Right renal pelvis (tissue), 4 donors: ENCODE data around the gene SMG6. TPM values are rescaled to one million over a fixed set of nuclear protein-coding genes. Genes with fewer than 3 reads are reported as not detected.
"Not testable (repeated sequence)": the region's sequence is repeated elsewhere in the genome, so short reads cannot be mapped to it uniquely, and the experiment has no call there.

Source experiments
- DNase-seq, 4 donors: peaks; one replicate each; pipeline ENCODE4 v3.0.0-alpha.2; 2013; ENCODE audit warnings: low read depth in 4 of 4, low spot score in 3 of 4, missing footprints in 1 of 4
- polyA plus RNA-seq, 4 donors: library from polyadenylated mRNA; unstranded; fragments of 120-200 nt; gene quantifications; one replicate each; pipeline ENCODE4 v1.2.1, GENCODE V29; 2013; ENCODE audit not compliant: insufficient read length in 4 of 4

SMG6 gene
- polyA plus RNA-seq, 4 donors: 31.8 to 35.8 (median 33.1) TPM

DNA sequence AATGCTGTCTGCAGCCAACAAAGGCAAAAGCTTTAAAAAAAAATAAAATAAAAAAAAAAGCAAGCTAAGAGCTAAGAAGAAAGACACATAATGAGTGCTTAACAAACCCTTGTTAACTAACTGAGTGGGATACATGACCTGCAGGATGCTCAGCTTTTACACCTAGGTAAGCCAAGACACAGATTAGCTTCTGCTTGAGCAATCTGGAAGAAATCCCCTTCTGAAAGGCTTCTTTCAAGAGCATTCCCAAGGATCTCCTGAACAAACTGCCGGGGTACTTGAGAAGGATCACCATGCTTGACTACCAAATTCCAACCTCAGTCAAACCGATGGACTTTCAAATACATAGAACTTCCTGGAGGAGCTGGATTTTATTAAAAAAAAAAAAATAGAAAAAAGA, 92.9 kb downstream of the SMG6 start:
- DNase-seq: no peak

DNA sequence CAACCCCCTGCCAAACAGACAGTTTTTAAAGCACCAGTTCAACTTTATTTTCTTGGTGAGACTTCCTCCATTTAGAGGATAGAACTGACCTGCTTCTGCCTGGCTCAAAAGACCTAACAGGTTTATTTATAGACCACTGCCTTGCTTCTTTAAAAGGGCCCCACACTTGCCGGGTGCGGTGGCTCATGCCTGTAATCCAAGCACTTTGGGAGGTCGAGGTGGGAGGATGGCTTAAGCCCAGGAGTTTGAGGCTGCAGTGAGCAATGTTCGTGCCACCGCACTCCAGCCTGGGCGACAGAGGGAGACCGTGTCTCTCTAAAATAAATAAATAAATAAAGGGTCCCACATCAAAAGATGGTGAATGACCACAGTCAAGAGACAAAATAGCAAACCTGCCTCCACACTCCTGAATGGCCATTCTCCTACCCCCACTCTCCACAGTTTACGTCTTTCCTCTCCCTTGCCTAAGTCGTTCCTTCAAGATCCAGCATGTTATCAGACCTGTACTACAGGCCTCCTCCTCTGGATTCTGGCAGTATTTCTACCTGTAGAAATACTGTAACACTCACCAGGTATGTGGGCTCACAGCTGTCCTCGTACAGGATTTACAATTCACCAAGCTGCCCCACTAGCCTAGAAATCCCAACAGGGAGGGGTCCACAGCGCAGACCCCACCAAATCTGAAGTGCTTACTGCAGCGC, 95.6 kb downstream of the SMG6 start:
- no peak for DNase-seq

DNA sequence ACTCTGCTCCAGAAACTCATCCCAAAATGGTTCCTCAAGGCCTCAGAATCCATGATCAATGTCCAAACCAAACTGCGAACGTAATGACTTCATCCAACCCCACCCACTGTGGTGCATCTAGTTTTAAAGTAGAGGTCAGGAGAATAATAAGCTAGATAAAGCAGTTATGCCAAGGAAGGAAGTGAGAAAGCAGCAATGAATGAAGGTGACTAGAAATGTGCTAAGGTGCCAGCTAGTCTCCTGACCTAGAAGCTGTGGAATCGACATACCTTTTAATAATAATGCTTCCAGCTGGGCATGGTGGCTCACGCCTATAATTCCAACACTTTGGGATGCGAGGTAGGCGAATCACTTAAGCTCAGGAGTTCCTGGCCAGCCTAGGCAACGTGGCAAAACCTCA, 99.2 kb downstream of the SMG6 start:
- no peak for DNase-seq

- no peak for DNase-seq
These were observed 99.8 kb downstream of the SMG6 start for GRCh38 chr17:2203818-2204217.

DNA sequence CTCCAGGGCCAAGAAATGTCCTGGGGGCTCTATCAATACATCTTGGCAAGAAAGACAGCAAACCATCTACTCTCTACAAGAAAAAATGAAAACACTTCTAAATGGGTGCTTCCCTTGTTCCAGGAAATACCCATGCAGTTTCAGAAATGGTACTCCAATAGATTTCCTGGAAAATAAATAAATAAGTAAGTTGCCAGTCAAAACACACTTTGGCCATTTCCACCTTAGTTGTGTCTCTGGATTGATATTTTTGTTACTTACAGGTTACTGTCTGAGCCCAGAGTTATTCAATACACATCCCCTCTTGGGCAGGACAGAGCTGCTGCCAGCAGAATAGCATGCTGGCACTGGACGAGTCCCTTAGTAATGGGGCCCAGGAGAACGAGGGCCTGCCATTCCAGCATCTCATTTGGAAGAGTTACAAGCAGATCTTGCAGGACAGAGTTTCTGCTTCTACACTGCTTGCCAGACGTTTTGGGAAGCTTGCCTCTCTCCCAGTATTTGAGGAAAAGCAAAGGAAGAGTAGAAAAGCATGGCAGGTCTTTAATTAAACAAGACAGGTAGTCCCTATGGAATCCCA, 100.5 kb downstream of the SMG6 start:
- no peak for DNase-seq

DNA sequence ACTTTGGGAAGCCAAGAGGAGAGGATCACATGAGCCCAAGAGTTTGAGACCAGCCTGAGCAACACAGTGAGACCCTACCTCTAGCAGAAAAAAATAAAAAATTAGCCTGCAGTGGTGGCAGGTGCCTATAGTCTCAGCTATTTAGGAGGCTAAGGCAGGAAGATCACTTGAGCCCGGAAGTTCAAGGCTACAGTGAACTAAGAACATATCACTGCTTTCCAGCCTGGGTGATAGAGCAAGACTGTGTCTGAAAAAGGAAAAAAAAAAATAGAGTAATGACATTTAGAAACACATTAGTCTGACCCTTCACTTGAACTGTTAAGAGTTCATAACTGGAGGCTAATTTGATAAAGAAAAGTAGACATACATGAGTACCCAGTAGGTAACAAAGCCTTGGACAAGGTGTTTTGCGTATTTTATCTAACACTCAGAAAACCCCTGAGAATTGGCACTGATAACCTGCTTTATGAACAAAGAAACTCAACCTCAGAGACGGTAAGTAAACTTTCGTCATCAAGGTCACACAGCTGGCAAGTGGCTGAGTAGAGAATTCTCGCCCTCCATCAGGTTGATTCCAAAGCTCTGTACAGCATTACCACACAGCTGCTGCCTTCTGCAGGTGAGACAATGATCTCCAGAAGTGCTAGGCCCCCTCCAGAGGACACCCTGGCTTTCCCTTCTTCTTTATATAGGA, 101.1 kb downstream of the SMG6 start:
- no peak for DNase-seq

GRCh38 chr17:2199386-2199785, 104.2 kb downstream of the SMG6 start:
- not testable (repeated sequence) for DNase-seq

DNA sequence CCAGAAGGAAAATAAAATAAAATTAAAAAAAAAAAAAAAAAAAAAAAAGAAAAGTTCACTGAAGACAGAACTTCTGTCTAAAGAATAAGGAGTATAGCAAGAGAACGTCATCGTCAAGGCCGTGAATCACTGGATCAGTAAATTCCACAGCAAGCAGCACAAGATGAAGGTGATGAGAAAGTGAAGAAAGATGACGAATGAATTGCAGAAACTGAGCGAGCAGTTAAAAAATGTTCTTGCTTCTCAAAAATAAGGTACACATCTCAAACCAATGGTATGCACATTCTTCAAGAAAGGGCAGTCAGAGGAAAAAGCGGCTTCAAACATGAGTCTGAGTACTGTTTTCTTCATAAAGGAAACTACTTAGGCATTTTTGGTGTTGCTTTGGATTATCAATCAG, 104.7 kb downstream of the SMG6 start:
- DNase-seq: no peak

DNA sequence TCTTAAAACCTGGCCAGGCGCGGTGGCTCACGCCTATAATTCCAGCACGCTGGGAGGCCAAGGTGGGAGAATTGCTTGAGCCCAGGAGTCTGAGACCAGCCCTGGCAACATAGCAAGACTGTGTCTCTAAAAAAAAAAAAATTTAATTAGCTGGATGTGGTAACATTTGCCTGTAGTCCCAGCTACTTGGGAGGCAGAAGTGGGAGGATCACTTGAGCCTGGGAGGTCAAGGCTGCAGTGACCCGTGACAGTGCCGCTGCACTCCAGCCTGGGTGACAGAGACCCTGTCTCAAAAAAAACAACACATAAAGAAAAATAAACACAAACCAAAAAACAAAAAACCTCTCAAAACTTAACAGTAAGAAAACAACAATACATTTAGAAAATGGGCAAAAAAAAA, 106.3 kb downstream of the SMG6 start:
- no peak for DNase-seq

DNA sequence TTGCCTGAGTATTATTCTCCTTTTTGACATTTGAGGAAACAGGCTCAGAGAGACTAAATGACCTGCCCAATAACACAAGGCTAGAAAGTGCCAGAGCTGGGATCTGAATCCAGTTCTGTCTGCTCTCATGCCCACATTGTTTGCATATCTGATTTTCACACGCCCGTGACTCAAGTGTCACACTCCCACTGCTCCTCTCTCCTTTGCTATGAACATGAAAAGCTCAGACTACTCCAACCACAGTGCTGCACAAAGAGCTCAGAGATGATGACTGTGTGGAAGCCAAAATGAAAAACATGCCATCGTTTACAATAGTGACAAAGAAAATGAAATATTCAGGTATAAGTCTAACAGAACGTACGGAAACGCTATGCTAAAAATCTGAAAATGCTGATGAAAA, 107.9 kb downstream of the SMG6 start:
- no peak for DNase-seq

GRCh38 chr17:2194889-2195335, 108.7 kb downstream of the SMG6 start:
- no peak for DNase-seq

DNA sequence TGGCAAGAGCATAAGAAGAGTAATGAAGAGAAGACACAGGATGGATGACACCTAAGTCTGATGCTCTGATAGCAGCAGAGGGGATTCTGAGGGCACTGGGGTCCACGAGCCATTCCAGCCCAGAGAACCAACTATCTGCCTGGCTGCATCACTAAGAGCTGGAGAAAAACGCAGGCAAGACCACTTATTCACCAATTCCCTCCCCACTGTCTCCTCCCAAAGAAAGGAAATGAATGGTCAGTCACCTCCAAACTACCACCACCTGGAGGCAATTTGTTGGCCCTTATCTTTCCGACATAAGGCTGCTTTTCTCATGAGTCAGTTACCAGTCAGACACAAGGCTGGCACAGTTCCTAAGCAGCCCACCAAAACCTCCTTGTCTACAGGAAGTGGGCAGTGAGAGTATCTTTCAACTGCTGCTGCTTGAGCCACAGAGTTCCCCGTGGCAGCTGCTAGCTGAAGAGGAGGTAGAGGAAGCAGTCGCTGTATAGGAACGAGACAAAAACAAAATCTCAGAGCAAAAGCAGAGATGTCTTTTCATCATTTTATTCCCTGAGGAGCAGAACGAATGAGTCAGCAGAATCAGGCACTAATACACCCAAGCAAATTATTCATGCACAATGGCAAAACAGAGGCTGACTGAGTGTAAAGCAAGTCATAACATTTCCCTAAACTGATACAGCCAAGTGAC, 111.1 kb downstream of the SMG6 start:
- DNase-seq: no peak

DNA sequence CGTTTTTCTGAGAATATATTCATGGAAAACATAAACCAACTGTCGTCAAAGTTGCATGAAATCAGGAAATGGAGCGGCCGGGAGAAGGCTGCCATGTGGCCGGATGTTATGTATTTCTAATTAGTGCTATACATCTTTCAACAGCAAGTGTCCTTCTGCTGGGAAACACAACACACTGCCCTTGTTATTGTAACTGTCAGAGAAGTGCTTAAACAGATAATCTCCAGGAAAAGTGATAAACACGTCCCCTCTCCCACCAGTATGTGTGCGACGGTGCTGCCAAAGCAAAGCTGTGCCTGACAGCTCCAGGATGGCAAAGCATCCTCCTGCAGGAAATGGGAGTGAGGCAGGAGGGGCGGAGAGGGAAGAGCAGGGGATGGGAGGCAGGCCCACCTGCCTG, 111.8 kb downstream of the SMG6 start:
- no peak for DNase-seq

- no peak for DNase-seq
These were observed 112.4 kb downstream of the SMG6 start for GRCh38 chr17:2191227-2191626.

GRCh38 chr17:2190014-2190413, 113.6 kb downstream of the SMG6 start:
- DNase-seq: no peak

DNA sequence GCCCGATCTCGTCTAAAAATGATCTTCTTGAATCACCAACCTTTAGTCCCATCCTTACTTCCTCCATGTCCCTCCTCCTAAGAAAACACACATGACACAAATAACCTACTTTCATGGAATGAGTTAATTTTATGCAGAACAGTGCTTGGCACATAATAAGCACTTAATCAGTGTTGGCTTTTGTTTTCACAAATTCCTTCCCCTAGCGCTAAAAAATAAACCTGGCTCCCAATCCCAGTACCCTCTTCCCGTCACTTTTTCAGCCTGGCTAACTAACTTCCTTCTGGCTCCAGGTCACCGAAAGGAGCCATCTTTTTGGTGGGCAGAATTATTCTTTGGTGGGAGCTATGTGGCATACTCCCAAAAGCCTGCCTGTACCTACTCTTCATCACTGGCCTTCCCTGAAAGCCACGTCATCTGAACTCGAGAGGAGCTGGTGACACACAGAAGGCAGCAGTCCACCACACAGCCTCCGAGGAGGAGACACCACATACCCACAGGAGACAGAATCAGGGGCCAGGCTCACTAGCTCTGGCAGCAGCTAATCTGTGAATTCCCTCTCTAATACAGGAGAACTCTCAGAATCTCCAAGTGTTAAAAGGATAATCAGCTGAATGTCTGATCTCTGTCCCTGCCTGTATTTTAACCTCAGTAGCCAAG, 114.5 kb downstream of the SMG6 start:
- DNase-seq: no peak

DNA sequence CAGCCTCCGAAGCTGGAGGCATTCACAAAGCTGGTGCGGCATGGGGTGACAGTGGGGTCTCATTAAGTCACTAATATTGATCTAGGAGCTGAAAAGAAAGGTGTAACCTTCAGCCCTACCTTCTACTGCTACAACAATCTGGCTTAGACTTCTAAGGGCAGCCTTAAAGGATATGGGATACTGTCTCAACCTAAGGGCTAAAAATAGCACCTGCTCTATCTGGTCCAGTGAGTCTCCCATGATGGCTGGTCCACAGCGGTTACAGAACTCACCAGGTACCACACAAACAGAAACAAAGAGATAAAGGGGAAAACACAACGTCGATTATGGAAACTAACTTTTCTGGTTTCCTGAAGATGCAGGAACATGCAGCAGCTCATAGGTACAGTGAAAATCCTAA, 115.8 kb downstream of the SMG6 start:
- DNase-seq: no peak

DNA sequence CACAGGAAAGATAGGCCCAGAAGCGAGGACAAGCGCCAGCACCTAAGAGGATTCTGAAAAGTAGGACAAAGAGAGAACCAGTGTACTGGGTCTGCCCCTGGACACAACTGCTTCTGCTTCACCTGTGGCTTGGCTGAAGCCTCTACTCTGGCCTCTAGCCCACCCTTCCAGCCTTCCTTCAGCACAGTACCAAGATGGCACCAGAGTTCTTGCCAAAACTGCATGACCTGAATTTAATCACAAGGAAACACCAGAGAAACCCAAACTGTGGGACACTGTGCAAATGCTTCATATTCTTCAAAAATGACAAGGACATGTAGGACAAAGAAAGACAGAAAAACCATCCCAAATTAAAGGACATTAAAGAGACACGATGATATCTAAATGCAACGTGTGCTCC, 116.6 kb downstream of the SMG6 start:
- DNase-seq: no peak

DNA sequence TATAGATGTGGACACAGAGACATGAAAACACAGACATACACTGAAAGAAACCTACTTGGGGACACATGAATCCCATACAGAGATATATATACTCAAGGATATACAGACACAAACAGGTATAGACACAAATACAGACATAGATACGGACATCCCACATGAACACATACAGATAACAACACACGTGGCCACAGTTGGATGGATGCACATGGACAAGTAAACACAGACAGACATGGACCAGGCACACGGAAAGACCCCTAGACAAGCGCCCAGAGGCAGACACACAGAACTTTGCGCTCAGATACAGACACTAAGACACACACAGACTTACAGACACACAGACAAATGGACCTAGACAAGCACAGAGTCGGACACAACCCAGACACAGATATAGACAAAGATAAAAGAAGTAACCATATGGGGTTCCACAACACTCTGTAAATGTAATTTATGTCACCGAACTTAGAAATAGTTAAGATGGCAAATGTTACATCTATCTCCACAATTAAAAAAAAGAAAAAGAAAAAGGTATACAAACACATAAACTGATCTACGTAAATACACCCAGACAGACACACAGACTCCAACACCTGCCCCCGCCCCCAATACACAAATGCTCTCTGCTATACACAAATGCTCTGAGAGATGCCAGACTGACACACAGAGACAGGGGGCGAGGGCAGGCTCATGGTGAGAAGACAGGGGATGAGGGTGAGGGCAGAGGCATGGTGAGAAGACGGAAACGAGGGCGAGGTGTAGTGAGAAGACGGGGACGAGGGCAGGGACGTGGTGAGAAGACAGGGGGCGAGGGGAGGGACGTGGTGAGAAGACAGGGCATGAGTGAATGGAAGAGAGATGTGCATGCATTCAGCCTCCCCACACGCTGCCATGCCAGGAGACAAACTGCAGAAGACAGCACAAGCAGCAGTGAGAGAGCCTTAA, 118.3 kb downstream of the SMG6 start:
- DNase-seq: no peak

DNA sequence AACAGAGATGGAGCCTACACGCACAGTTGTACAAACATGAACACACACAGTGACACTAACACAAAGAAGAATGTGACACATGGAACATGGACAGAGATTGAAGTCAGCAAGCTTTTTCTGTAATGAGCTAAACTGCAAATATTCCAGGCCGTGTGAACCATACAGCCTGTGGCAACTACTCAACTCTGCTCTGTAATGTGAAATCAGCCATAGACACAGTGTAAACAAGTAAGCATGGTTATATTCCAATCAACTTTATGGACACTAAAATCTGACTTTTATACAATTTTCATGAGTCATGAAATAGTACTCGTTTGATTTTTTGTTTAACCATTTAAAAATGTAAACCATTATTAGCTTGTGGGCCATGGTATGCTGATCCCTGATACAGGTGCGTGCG, 120.2 kb downstream of the SMG6 start:
- DNase-seq: no peak
